ENCODE data around the gene MPDU1. TPM values are rescaled to one million over a fixed set of nuclear protein-coding genes. Genes with fewer than 3 reads are reported as not detected.

Gene MPDU1
- total and polyA plus RNA-seq, 2 of the 13 experiments (the other 11 are each of a cell fraction or from before 2014, with no cell fraction given): 112 to 167 TPM

DNA sequence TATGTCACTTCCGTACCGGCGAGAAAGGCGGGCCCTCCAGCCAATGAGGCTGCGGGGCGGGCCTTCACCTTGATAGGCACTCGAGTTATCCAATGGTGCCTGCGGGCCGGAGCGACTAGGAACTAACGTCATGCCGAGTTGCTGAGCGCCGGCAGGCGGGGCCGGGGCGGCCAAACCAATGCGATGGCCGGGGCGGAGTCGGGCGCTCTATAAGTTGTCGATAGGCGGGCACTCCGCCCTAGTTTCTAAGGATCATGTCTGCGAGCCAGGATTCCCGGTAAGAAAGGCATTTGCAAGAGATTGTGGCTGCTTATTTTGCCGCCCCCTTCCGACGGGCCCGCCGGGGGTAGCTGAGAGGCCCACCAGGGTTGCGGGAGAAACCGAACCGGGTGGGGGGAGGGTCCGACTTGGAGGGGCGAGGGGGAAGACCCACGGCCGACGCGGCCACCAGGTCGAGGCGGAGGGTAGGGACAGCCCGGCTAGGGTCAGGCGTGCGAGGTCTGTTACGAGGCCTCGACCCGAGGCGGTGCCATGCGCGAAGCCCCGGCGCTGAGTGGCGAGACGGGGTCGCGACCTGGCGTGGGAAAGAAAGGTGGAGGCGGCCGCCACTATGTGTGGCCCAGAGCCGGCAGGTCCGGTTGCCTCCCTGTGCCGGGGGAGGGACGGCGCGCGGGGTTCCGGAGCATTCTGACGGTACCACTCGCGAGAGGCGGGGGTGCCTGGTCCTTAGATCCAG is 10.9 kb upstream of the MPDU1 start (continued):
- TF ChIP-seq ZNF512B (CRISPR knock-in tag; IDR thresholded peaks at IDR 0.05; ENCODE audit: borderline replicate concordance) (no peak), ZNF577 (CRISPR knock-in tag; IDR thresholded peaks at IDR 0.05; ENCODE audit: borderline replicate concordance, low read depth) (no peak), MAF1 (CRISPR knock-in tag; IDR thresholded peaks at IDR 0.05; ENCODE audit: borderline replicate concordance) (0 out of 2 replicates have a peak, but pooled peaks have one; percentile 19), NBN (conservative IDR thresholded peaks at IDR 0.05) (no peak), ZNF614 (CRISPR knock-in tag; IDR thresholded peaks at IDR 0.05; ENCODE audit: borderline replicate concordance) (no peak), MXI1 (IDR thresholded peaks at IDR 0.05; ENCODE audit: borderline replicate concordance, low read depth, low read length) (no peak; the same call in 2 of the 3 replicates), FOXO1 (CRISPR knock-in tag; IDR thresholded peaks at IDR 0.05) (no peak), NONO (IDR thresholded peaks at IDR 0.05) (no peak), NONO (CRISPR knock-in tag; conservative IDR thresholded peaks at IDR 0.05) (peak; percentile 88), CCDC6 (CRISPR knock-in tag; IDR thresholded peaks at IDR 0.05) (no peak), ZNF652 (CRISPR knock-in tag; IDR thresholded peaks at IDR 0.05; ENCODE audit: borderline replicate concordance, low read depth) (peak; percentile 11; the same call in 1 of the 2 replicates), DMAP1 (CRISPR knock-in tag; IDR thresholded peaks at IDR 0.05) (no peak; the same call in 1 of the 2 replicates), ZNF839 (CRISPR knock-in tag; IDR thresholded peaks at IDR 0.05; ENCODE audit: borderline replicate concordance) (no peak; the same call in 1 of the 2 replicates), ZMYM2 (CRISPR knock-in tag; IDR thresholded peaks at IDR 0.05) (no peak), ZNF556 (CRISPR knock-in tag; IDR thresholded peaks at IDR 0.05; ENCODE audit: borderline replicate concordance) (peak; percentile 73), ZNF510 (CRISPR knock-in tag; IDR thresholded peaks at IDR 0.05; ENCODE audit: low read depth) (peak; percentile 76; the same call in 1 of the 2 replicates), ZNF235 (CRISPR knock-in tag; IDR thresholded peaks at IDR 0.05; ENCODE audit: borderline replicate concordance) (peak; percentile 9; the same call in 1 of the 2 replicates)
- TF ChIP-seq, protein P1, sequence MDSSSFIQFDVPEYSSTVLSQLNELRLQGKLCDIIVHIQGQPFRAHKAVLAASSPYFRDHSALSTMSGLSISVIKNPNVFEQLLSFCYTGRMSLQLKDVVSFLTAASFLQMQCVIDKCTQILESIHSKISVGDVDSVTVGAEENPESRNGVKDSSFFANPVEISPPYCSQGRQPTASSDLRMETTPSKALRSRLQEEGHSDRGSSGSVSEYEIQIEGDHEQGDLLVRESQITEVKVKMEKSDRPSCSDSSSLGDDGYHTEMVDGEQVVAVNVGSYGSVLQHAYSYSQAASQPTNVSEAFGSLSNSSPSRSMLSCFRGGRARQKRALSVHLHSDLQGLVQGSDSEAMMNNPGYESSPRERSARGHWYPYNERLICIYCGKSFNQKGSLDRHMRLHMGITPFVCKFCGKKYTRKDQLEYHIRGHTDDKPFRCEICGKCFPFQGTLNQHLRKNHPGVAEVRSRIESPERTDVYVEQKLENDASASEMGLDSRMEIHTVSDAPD (CRISPR knock-in tag; IDR thresholded peaks at IDR 0.05): no peak
- TF ChIP-seq, protein P2, sequence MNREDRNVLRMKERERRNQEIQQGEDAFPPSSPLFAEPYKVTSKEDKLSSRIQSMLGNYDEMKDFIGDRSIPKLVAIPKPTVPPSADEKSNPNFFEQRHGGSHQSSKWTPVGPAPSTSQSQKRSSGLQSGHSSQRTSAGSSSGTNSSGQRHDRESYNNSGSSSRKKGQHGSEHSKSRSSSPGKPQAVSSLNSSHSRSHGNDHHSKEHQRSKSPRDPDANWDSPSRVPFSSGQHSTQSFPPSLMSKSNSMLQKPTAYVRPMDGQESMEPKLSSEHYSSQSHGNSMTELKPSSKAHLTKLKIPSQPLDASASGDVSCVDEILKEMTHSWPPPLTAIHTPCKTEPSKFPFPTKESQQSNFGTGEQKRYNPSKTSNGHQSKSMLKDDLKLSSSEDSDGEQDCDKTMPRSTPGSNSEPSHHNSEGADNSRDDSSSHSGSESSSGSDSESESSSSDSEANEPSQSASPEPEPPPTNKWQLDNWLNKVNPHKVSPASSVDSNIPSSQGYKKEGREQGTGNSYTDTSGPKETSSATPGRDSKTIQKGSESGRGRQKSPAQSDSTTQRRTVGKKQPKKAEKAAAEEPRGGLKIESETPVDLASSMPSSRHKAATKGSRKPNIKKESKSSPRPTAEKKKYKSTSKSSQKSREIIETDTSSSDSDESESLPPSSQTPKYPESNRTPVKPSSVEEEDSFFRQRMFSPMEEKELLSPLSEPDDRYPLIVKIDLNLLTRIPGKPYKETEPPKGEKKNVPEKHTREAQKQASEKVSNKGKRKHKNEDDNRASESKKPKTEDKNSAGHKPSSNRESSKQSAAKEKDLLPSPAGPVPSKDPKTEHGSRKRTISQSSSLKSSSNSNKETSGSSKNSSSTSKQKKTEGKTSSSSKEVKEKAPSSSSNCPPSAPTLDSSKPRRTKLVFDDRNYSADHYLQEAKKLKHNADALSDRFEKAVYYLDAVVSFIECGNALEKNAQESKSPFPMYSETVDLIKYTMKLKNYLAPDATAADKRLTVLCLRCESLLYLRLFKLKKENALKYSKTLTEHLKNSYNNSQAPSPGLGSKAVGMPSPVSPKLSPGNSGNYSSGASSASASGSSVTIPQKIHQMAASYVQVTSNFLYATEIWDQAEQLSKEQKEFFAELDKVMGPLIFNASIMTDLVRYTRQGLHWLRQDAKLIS (CRISPR knock-in tag; IDR thresholded peaks at IDR 0.05): peak; percentile 59; the same call in 1 of the 2 replicates
- TF ChIP-seq, protein P3, sequence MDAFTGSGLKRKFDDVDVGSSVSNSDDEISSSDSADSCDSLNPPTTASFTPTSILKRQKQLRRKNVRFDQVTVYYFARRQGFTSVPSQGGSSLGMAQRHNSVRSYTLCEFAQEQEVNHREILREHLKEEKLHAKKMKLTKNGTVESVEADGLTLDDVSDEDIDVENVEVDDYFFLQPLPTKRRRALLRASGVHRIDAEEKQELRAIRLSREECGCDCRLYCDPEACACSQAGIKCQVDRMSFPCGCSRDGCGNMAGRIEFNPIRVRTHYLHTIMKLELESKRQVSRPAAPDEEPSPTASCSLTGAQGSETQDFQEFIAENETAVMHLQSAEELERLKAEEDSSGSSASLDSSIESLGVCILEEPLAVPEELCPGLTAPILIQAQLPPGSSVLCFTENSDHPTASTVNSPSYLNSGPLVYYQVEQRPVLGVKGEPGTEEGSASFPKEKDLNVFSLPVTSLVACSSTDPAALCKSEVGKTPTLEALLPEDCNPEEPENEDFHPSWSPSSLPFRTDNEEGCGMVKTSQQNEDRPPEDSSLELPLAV (CRISPR knock-in tag; conservative IDR thresholded peaks at IDR 0.05; ENCODE audit: low read depth): 0 out of 2 replicates have a peak, but pooled peaks have one; percentile 62

All from HepG2 (cell line).